ENCODE results near the gene CTR9. TPM values are rescaled to one million over a fixed set of nuclear protein-coding genes. Genes with fewer than 3 reads are reported as not detected.

The CTR9 gene
- total and polyA plus RNA-seq, 9 of the 15 experiments (the other 6 are each of a cell fraction or from before 2014, with no cell fraction given), result 25.4 to 79.3 (median 47.3) TPM

GRCh38 chr11:10809373-10810160 lies 58.5 kb downstream of the CTR9 start:
- H3K9ac ChIP-seq (ENCODE audit: insufficient read depth in 1 of 2, low read depth in 2 of 2, low read length in 2 of 2), result peak overlapping the region; percentile 95 to 99
- H3K4me3 ChIP-seq, result peak overlapping the region; percentile 94
- no peaks in the 10 kb centered on the region for H3K27me3 ChIP-seq (ENCODE audit: control insufficient read depth in 2 of 2, insufficient read depth in 2 of 2, low read length in 2 of 2)
- peak overlapping the region; percentile 89 for H3K27ac ChIP-seq (ENCODE audit: extremely low read depth, low read depth, low read length)
- peaks cover 50% of the 10 kb centered on the region for H3K79me2 ChIP-seq (ENCODE audit: control insufficient read depth, insufficient read depth, low read length)
- H2AFZ ChIP-seq (ENCODE audit: low read depth, low read length), result peak overlapping the region; percentile 94
- intact Hi-C loops (cut with micrococcal nuclease), result loop anchor here (2.0 kb wide), 1 partner anchor 123 kb away; no protein-coding TSS in a partner anchor
- peaks cover 3% of the 10 kb centered on the region; the same call in 1 of the 2 replicates for H4K20me1 ChIP-seq (replicated peaks; ENCODE audit: control insufficient read depth, insufficient read depth, low read length)
- in situ Hi-C loops (cut with MboI), result no loop called here
- H3K4me1 ChIP-seq (replicated peaks in 1 of 2; ENCODE audit: control insufficient read depth in 2 of 2, insufficient read depth in 2 of 2, low read length in 2 of 2), result peaks cover 11 to 13% of the 10 kb centered on the region in 2 experiments; a peak in 4 of 5 replicates
- ChIA-PET POLR2A (interaction anchor here (0.6 to 7.7 kb wide), 51 partner anchors 10 to 1234 kb away, joined by 3 to 105 read pairs (median 6); partner anchors contain the start of genes CTR9 and ZBED5), CTCF (ENCODE audit: low intra/inter-chr PET ratio) (interaction anchor here (1.2 kb wide), 1 partner anchor 213 kb away, joined by 3 read pairs; no protein-coding TSS in a partner anchor)
- no peak for FAIRE-seq
- peaks cover 32% of the 10 kb centered on the region for H3K36me3 ChIP-seq (ENCODE audit: control insufficient read depth, insufficient read depth, low read length)
- TSS peak; percentile 88 for BruUV-seq (replicated peaks)
- under 1% methylated on average over 29 of the region's 29 CpGs for WGBS (ENCODE audit: insufficient coverage, low coverage, missing lambda C conversion rate)
- no peaks in the 10 kb centered on the region for H3K9me1 ChIP-seq (ENCODE audit: control insufficient read depth, insufficient read depth, low read length)
- H3K9me3 ChIP-seq (replicated peaks; ENCODE audit: control insufficient read depth, insufficient read depth, low read depth, low read length), result no peaks in the 10 kb centered on the region
- H3K4me2 ChIP-seq (ENCODE audit: insufficient read depth, low read length), result peak overlapping the region; percentile 96
- peak; percentile 50 for ATAC-seq
- DNase-seq (ENCODE audit: extremely low read depth in 1 of 4, low spot score in 3 of 4), result peak; percentile 37 to 62 (median 56)
- TF ChIP-seq NFIC (IDR thresholded peaks at IDR 0.05), result peak; percentile 18; the same call in 1 of the 2 replicates
- TF ChIP-seq HNRNPUL1 (IDR thresholded peaks at IDR 0.05; ENCODE audit: low read length), result no peak
- TF ChIP-seq CEBPG (CRISPR knock-in tag; IDR thresholded peaks at IDR 0.05), result no peak
- peak in 1 of 2 experiments; percentile 50; a peak in 1 of 4 replicates for TF ChIP-seq CEBPG (tag; conservative IDR thresholded peaks at IDR 0.05 in 1 of 2, IDR thresholded peaks at IDR 0.05 in 1 of 2)
- peak in 1 of 2 experiments; percentile 49; a peak in 1 of 4 replicates for TF ChIP-seq MLLT1 (IDR thresholded peaks at IDR 0.05)
- TF ChIP-seq HNRNPLL (IDR thresholded peaks at IDR 0.05; ENCODE audit: low read depth, low read length, poor library complexity, severe bottlenecking), result peak; percentile 42
- TF ChIP-seq HDAC1 (IDR thresholded peaks at IDR 0.05), result peak in 1 of 2 experiments; percentile 53; a peak in 2 of 4 replicates
- TF ChIP-seq ZNF589 (CRISPR knock-in tag; IDR thresholded peaks at IDR 0.05; ENCODE audit: low read depth), result peak; percentile 72; the same call in 1 of the 2 replicates
- 0 out of 2 replicates have a peak, but pooled peaks have one; percentile 63 for TF ChIP-seq ZNF197 (CRISPR knock-in tag; IDR thresholded peaks at IDR 0.05; ENCODE audit: low read depth)
- TF ChIP-seq HLTF (IDR thresholded peaks at IDR 0.05), result 0 out of 2 replicates have a peak, but pooled peaks have one; percentile 67
- TF ChIP-seq NFATC3 (IDR thresholded peaks at IDR 0.05), result peak; percentile 41; the same call in 1 of the 2 replicates
- TF ChIP-seq CBX3 (IDR thresholded peaks at IDR 0.05; ENCODE audit: borderline replicate concordance in 1 of 2, low read length in 2 of 2), result 0 out of 3 replicates have a peak, but pooled peaks of 1 of the 2 experiments have one; percentile 2
- no peak for TF ChIP-seq NR4A1 (CRISPR knock-in tag; IDR thresholded peaks at IDR 0.05)
- peak; percentile 20; the same call in 1 of the 2 replicates for TF ChIP-seq NR4A1 (tag; IDR thresholded peaks at IDR 0.05)
- peak; percentile 34; the same call in 1 of the 2 replicates for TF ChIP-seq LCOR (CRISPR knock-in tag; IDR thresholded peaks at IDR 0.05)
- TF ChIP-seq DDX20 (tag; IDR thresholded peaks at IDR 0.05; ENCODE audit: low read depth), result no peak
- no peak for TF ChIP-seq NFE2L1 (tag; IDR thresholded peaks at IDR 0.05; ENCODE audit: borderline replicate concordance, low read depth)
- 0 out of 2 replicates have a peak, but pooled peaks have one; percentile 24 for TF ChIP-seq TOE1 (IDR thresholded peaks at IDR 0.05; ENCODE audit: borderline replicate concordance)
- TF ChIP-seq TOE1 (CRISPR knock-in tag; IDR thresholded peaks at IDR 0.05; ENCODE audit: borderline replicate concordance, low read depth), result no peak
- no peak; the same call in 1 of the 2 replicates for TF ChIP-seq GABPA (tag; conservative IDR thresholded peaks at IDR 0.05; ENCODE audit: low read depth)
- 0 out of 2 replicates have a peak, but pooled peaks have one; percentile 28 for TF ChIP-seq NFRKB (IDR thresholded peaks at IDR 0.05; ENCODE audit: low read depth)
